Mammary epithelial cell (primary cell): ENCODE results near the gene OR14A2.

Source experiments
- EZH2 ChIP-seq: IDR thresholded peaks from 2 replicates; pipeline ENCODE4 v1.6.1; 2012; ENCODE audit warnings: low read length, inconsistent platforms, borderline replicate concordance
- TF ChIP-seq, protein P1 (sequence below), 2 donors: IDR thresholded peaks in 1 of 2; conservative IDR thresholded peaks in 1 of 2; 2 replicates each; pipeline ENCODE4 v1.5.1; 2011 to 2012; ENCODE audit warnings: inconsistent platforms in 2 of 2, low read length in 2 of 2, mild to moderate bottlenecking in 2 of 2, control low read depth in 1 of 2, low read depth in 1 of 2; ENCODE audit not compliant: insufficient read depth in 1 of 2; ENCODE audit errors: extremely low read depth in 1 of 2

DNA sequence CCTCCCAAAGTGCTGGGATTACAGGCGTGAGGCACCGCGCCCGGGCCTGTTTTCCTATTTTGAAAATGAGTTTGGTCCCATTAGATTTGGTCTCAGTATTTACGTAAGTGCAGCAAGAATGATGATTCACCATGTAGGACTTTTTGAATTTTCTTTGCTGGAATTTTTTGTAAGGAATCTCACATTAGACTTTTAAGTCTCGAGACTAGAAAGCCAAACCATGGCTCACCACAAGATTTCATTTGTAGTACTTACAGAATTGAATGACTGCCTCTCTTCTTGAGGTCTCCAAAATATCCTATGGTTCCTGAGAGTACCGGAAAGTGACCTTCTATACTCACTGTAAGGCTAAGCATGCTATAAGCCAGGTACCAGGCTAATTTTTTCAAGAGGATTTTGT, 325 bp downstream of the OR14A2 start:
- TF ChIP-seq, protein P1, sequence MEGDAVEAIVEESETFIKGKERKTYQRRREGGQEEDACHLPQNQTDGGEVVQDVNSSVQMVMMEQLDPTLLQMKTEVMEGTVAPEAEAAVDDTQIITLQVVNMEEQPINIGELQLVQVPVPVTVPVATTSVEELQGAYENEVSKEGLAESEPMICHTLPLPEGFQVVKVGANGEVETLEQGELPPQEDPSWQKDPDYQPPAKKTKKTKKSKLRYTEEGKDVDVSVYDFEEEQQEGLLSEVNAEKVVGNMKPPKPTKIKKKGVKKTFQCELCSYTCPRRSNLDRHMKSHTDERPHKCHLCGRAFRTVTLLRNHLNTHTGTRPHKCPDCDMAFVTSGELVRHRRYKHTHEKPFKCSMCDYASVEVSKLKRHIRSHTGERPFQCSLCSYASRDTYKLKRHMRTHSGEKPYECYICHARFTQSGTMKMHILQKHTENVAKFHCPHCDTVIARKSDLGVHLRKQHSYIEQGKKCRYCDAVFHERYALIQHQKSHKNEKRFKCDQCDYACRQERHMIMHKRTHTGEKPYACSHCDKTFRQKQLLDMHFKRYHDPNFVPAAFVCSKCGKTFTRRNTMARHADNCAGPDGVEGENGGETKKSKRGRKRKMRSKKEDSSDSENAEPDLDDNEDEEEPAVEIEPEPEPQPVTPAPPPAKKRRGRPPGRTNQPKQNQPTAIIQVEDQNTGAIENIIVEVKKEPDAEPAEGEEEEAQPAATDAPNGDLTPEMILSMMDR (conservative IDR thresholded peaks at IDR 0.05 in 1 of 2, IDR thresholded peaks at IDR 0.05 in 1 of 2; ENCODE audit: extremely low read depth in 1 of 2, insufficient read depth in 1 of 2, low read depth in 1 of 2, low read length in 2 of 2) = no peak
- no peak for TF ChIP-seq EZH2
